Mesenchymal stem cell (in vitro differentiated cells and primary cell): ENCODE data around the gene APOL5.

ENCODE experiments used
- DNase-seq: peaks from one replicate; pipeline ENCODE4 v3.0.0-alpha.2; 2013
- H2AFZ ChIP-seq: one replicate; pipeline ENCODE4 v1.6.1; 2013; ENCODE audit warnings: low read depth, mild to moderate bottlenecking, control low read depth, inconsistent platforms, low read length, moderate library complexity
- H2AK5ac ChIP-seq: 2 replicates; pipeline ENCODE4 v1.6.1; 2013; ENCODE audit warnings: low read length, moderate library complexity, mild to moderate bottlenecking, inconsistent platforms; ENCODE audit not compliant: severe bottlenecking
- H2BK120ac ChIP-seq: one replicate; pipeline ENCODE4 v1.6.1; 2013; ENCODE audit warnings: low read depth, mild to moderate bottlenecking, inconsistent platforms, low read length, moderate library complexity
- H2BK12ac ChIP-seq, 2 experiments: one replicate each; pipeline ENCODE4 v1.6.1; 2013; ENCODE audit warnings: inconsistent platforms in 2 of 2, low read length in 2 of 2, mild to moderate bottlenecking in 2 of 2, moderate library complexity in 2 of 2, control low read depth in 1 of 2
- H2BK15ac ChIP-seq: one replicate; pipeline ENCODE4 v1.6.1; 2013; ENCODE audit warnings: mild to moderate bottlenecking, low read depth, inconsistent platforms; ENCODE audit not compliant: poor library complexity, severe bottlenecking
- H2BK5ac ChIP-seq: 2 replicates; pipeline ENCODE4 v1.6.1; 2013; ENCODE audit warnings: low read depth, mild to moderate bottlenecking, low read length, control low read depth, inconsistent platforms; ENCODE audit not compliant: poor library complexity, severe bottlenecking
- H3K14ac ChIP-seq, 2 experiments: one replicate each; pipeline ENCODE4 v1.6.1; 2013; ENCODE audit warnings: inconsistent platforms in 2 of 2, low read length in 2 of 2, control low read depth in 1 of 2, mild to moderate bottlenecking in 1 of 2, moderate library complexity in 1 of 2
- H3K18ac ChIP-seq, 2 experiments: one replicate each; pipeline ENCODE4 v1.6.1; 2013; ENCODE audit warnings: inconsistent platforms in 2 of 2, low read length in 2 of 2, control low read depth in 1 of 2, low read depth in 1 of 2, mild to moderate bottlenecking in 1 of 2
- H3K23ac ChIP-seq, 2 experiments: one replicate each; pipeline ENCODE4 v1.6.1; 2013; ENCODE audit warnings: inconsistent platforms in 2 of 2, low read length in 2 of 2, mild to moderate bottlenecking in 2 of 2, moderate library complexity in 2 of 2, control low read depth in 1 of 2
- H3K27ac ChIP-seq: 2 replicates; pipeline ENCODE4 v1.5.1; 2013; ENCODE audit warnings: mild to moderate bottlenecking, moderate library complexity, low read length, control low read depth, inconsistent platforms; ENCODE audit not compliant: poor library complexity, severe bottlenecking
- H3K27me3 ChIP-seq, 2 experiments: 2 replicates each; pipeline versions ENCODE4 v1.6.1 to v1.7.0; 2013; ENCODE audit warnings: low read length in 2 of 2, mild to moderate bottlenecking in 2 of 2, moderate library complexity in 2 of 2, control low read depth in 1 of 2, inconsistent platforms in 1 of 2; ENCODE audit not compliant: control insufficient read depth in 1 of 2, insufficient read depth in 1 of 2
- H3K36me3 ChIP-seq, 2 experiments: 2 replicates each; pipeline versions ENCODE4 v1.6.1 to v1.7.0; 2013; ENCODE audit warnings: low read length in 2 of 2, control low read depth in 1 of 2, inconsistent platforms in 1 of 2, low read depth in 1 of 2, mild to moderate bottlenecking in 1 of 2; ENCODE audit not compliant: insufficient read depth in 2 of 2, control insufficient read depth in 1 of 2
- H3K4ac ChIP-seq, 2 experiments: one replicate each; pipeline ENCODE4 v1.6.1; 2013; ENCODE audit warnings: inconsistent platforms in 2 of 2, low read length in 2 of 2, mild to moderate bottlenecking in 2 of 2, moderate library complexity in 2 of 2, control low read depth in 1 of 2, low read depth in 1 of 2
- H3K4me1 ChIP-seq: 2 replicates; pipeline ENCODE4 v1.6.1; 2013; ENCODE audit warnings: low read depth, low read length, control low read depth; ENCODE audit not compliant: control insufficient read depth, insufficient read depth
- H3K4me2 ChIP-seq: 2 replicates; pipeline ENCODE4 v1.6.1; 2013; ENCODE audit warnings: low read length, mild to moderate bottlenecking, inconsistent platforms; ENCODE audit not compliant: poor library complexity, severe bottlenecking
- H3K4me3 ChIP-seq, 2 experiments: 2 replicates each; pipeline versions ENCODE4 v1.5.1 to v1.7.0; 2013; ENCODE audit warnings: low read length in 2 of 2, mild to moderate bottlenecking in 2 of 2, control low read depth in 1 of 2, low read depth in 1 of 2; ENCODE audit not compliant: insufficient read depth in 1 of 2
- H3K79me1 ChIP-seq: replicated peaks from 2 replicates; pipeline ENCODE4 v1.6.1; 2013; ENCODE audit warnings: mild to moderate bottlenecking, control low read depth, low read length, inconsistent platforms; ENCODE audit not compliant: poor library complexity, severe bottlenecking
- H3K9ac ChIP-seq: 2 replicates; pipeline ENCODE4 v1.7.0; 2013; ENCODE audit warnings: mild to moderate bottlenecking, low read length, moderate library complexity
- H3K9me3 ChIP-seq: 2 replicates; pipeline ENCODE4 v1.7.0; 2013; ENCODE audit warnings: mild to moderate bottlenecking, low read length; ENCODE audit not compliant: control insufficient read depth
- H4K8ac ChIP-seq: one replicate; pipeline ENCODE4 v1.6.1; 2013; ENCODE audit warnings: inconsistent platforms, mild to moderate bottlenecking, low read length, moderate library complexity
- H4K91ac ChIP-seq: one replicate; pipeline ENCODE4 v1.6.1; 2013; ENCODE audit warnings: mild to moderate bottlenecking, low read length, inconsistent platforms
- WGBS: methylation state at CpG from one replicate; pipeline ENCODE4 v1.1.7; 2013; ENCODE audit warnings: mixed read lengths; 5-methylcytosine and 5-hydroxymethylcytosine counted together

APOL5 gene

GRCh38 chr22:35734517-35734827, 16.8 kb downstream of the APOL5 start:
- no peak overlapping the region for H2BK120ac ChIP-seq
- no peaks in the 10 kb centered on the region for H3K27me3 ChIP-seq
- no peak overlapping the region for H3K4ac ChIP-seq
- no peak overlapping the region for H4K91ac ChIP-seq
- DNase-seq, result no peak
- peaks cover 2% of the 10 kb centered on the region for H3K79me1 ChIP-seq
- no peak overlapping the region for H2BK15ac ChIP-seq
- no peak overlapping the region for H2BK5ac ChIP-seq
- no peak overlapping the region for H3K23ac ChIP-seq
- H3K4me2 ChIP-seq, result no peak overlapping the region
- no peak overlapping the region for H2BK12ac ChIP-seq
- H3K14ac ChIP-seq, result no peak overlapping the region
- peaks cover 29 to 40% of the 10 kb centered on the region in 2 experiments for H3K36me3 ChIP-seq
- no peak overlapping the region for H3K27ac ChIP-seq
- peaks cover 1% of the 10 kb centered on the region for H3K4me1 ChIP-seq
- H3K9ac ChIP-seq, result no peak overlapping the region
- H3K4me3 ChIP-seq, result no peak overlapping the region
- no peak overlapping the region for H4K8ac ChIP-seq
- no peak overlapping the region for H2AFZ ChIP-seq
- 94% methylated on average over 7 of the region's 7 CpGs for WGBS
- no peak overlapping the region for H3K18ac ChIP-seq
- H3K9me3 ChIP-seq, result no peaks in the 10 kb centered on the region
- H2AK5ac ChIP-seq, result no peak overlapping the region

- Histone ChIP-seq H3K36me3 (peaks cover 29 to 41% of the 10 kb centered on the region in 2 experiments), H4K91ac (no peak overlapping the region), H3K4me1 (peaks cover 1% of the 10 kb centered on the region), H3K27me3 (no peaks in the 10 kb centered on the region), H2BK120ac (no peak overlapping the region), H3K4me3 (no peak overlapping the region), H2AK5ac (no peak overlapping the region), H4K8ac (no peak overlapping the region), H3K79me1 (peaks cover 6% of the 10 kb centered on the region), H2BK12ac (no peak overlapping the region), H2BK15ac (no peak overlapping the region), H3K18ac (no peak overlapping the region), H3K4ac (no peak overlapping the region), H3K23ac (no peak overlapping the region), H3K9me3 (no peaks in the 10 kb centered on the region), H3K4me2 (no peak overlapping the region), H3K27ac (no peak overlapping the region), H3K14ac (no peak overlapping the region), H2BK5ac (no peak overlapping the region), H3K9ac (no peak overlapping the region), H2AFZ (no peak overlapping the region)
- WGBS, result 94% methylated on average over 1 of the region's 1 CpG
- no peak for DNase-seq
Measured at GRCh38 chr22:35735542-35735941, 17.9 kb downstream of the APOL5 start.

DNA sequence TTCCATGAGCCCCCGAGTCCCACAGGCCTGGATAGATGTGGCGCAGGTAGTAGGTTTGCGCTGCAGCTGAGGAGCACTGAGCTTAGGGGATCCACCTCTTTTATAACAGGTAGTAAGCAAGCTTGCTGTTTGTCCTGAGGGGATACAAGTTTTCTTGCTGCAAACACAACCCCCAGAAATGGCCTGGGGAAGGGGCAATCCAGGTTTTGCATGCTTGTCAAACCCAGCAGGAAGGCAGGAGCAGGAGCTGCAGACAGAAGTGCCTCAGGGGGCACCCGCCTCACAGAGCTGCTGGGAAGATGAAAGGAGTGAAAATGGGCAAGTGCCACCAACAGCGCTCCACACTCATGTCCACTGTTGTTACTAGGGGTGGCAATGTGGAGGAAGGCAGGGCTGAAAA, 18.5 kb downstream of the APOL5 start:
- no peak overlapping the region for H3K14ac ChIP-seq
- H4K8ac ChIP-seq, result no peak overlapping the region
- no peak overlapping the region for H2BK5ac ChIP-seq
- no peak overlapping the region for H3K4me3 ChIP-seq
- H2BK15ac ChIP-seq, result no peak overlapping the region
- no peak overlapping the region for H3K4me2 ChIP-seq
- no peak overlapping the region for H3K18ac ChIP-seq
- no peak overlapping the region for H2AFZ ChIP-seq
- H3K4ac ChIP-seq, result no peak overlapping the region
- no peaks in the 10 kb centered on the region for H3K9me3 ChIP-seq
- H2BK120ac ChIP-seq, result no peak overlapping the region
- H3K23ac ChIP-seq, result no peak overlapping the region
- peaks cover 1% of the 10 kb centered on the region for H3K4me1 ChIP-seq
- WGBS, result over 99% methylated on average over 5 of the region's 5 CpGs
- H3K27ac ChIP-seq, result no peak overlapping the region
- H3K36me3 ChIP-seq, result peaks cover 29 to 43% of the 10 kb centered on the region in 2 experiments
- no peak overlapping the region for H4K91ac ChIP-seq
- no peak overlapping the region for H2AK5ac ChIP-seq
- no peaks in the 10 kb centered on the region for H3K27me3 ChIP-seq
- H3K9ac ChIP-seq, result no peak overlapping the region
- no peak overlapping the region for H2BK12ac ChIP-seq
- DNase-seq, result no peak
- H3K79me1 ChIP-seq, result peaks cover 9% of the 10 kb centered on the region

DNA sequence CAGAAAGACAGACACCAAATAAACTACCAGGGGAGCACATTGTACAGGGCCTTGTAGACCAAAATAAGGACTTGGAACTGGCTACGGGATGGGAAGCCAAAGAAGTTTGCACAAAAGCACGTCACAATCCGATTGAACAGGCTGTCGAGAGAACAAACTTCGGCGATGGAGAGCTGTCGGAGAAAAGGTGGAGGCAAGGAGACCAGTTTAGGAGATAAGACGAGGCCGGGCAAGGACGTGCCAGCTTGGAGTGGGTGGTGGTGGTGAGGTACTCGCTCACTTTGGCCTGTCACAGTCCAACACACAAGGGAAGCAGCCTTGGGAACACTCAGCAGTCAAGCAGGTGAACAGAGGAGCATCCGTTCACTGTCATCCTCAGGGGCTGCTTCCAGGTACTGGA, 19.0 kb downstream of the APOL5 start:
- Histone ChIP-seq H2BK5ac (no peak overlapping the region), H3K4me1 (peaks cover 3% of the 10 kb centered on the region), H3K36me3 (peaks cover 29 to 46% of the 10 kb centered on the region in 2 experiments), H3K4me3 (no peak overlapping the region), H2BK15ac (no peak overlapping the region), H2BK120ac (no peak overlapping the region), H2AK5ac (no peak overlapping the region), H3K79me1 (peaks cover 10% of the 10 kb centered on the region), H4K8ac (no peak overlapping the region), H3K18ac (no peak overlapping the region), H3K27ac (no peak overlapping the region), H4K91ac (no peak overlapping the region), H3K9me3 (no peaks in the 10 kb centered on the region), H3K14ac (no peak overlapping the region), H2AFZ (no peak overlapping the region), H3K4me2 (no peak overlapping the region), H3K27me3 (no peaks in the 10 kb centered on the region), H3K23ac (no peak overlapping the region), H2BK12ac (no peak overlapping the region), H3K9ac (no peak overlapping the region), H3K4ac (no peak overlapping the region)
- 97% methylated on average over 12 of the region's 12 CpGs for WGBS
- DNase-seq, result no peak
